MCF 10A (cell line): Measurements from ENCODE around the gene LGALS1. TPM values are rescaled to one million over a fixed set of nuclear protein-coding genes. Genes with fewer than 3 reads are reported as not detected.
"Not testable (repeated sequence)": the region's sequence is repeated elsewhere in the genome, so short reads cannot be mapped to it uniquely, and the experiment has no call there.

ENCODE experiments used
- BruUV-seq: library from RNA; stranded (reverse); fragments of 400-500 nt; replicated peaks from 2 replicates; lab custom pipeline; 2021; lab: Mats Ljungman, UMichigan
- CTCF ChIA-PET: fragments of 300-600 bp; sonication (Branson Sonifier 250); formaldehyde crosslinking; extraction: SDS; loops from one replicate; lab custom pipeline; 2021; ENCODE audit warnings: antibody characterized with exemption, inconsistent platforms; lab: Yijun Ruan, JAX
- POLR2A ChIA-PET: fragments of 300-600, 350-650 bp; sonication (Branson Sonifier 250); formaldehyde crosslinking; extraction: SDS; loops from one replicate; lab custom pipeline; 2020; ENCODE audit warnings: antibody characterized with exemption, inconsistent platforms; lab: Yijun Ruan, JAX
- DNase-seq: peaks from one replicate; pipeline ENCODE4 v3.0.0-alpha.2; 2018; ENCODE audit not compliant: unreplicated experiment
- H3K27ac Mint-ChIP-seq: one replicate; pipeline ENCODE4 v1.8.0; 2022; ENCODE audit warnings: mild to moderate bottlenecking, low read depth, mixed read lengths; ENCODE audit not compliant: unreplicated experiment
- H3K27me3 Mint-ChIP-seq: one replicate; pipeline ENCODE4 v1.8.0; 2022; ENCODE audit warnings: mixed read lengths; ENCODE audit not compliant: insufficient read depth, unreplicated experiment
- H3K36me3 Mint-ChIP-seq: one replicate; pipeline ENCODE4 v1.8.0; 2022; ENCODE audit warnings: mild to moderate bottlenecking, moderate library complexity, mixed read lengths; ENCODE audit not compliant: insufficient read depth, unreplicated experiment
- H3K4me1 Mint-ChIP-seq: one replicate; pipeline ENCODE4 v1.8.0; 2022; ENCODE audit warnings: mixed read lengths; ENCODE audit not compliant: insufficient read depth, unreplicated experiment
- H3K4me3 Mint-ChIP-seq: one replicate; pipeline ENCODE4 v1.8.0; 2022; ENCODE audit warnings: mild to moderate bottlenecking, moderate library complexity, mixed read lengths; ENCODE audit not compliant: unreplicated experiment
- H3K9me3 Mint-ChIP-seq: one replicate; pipeline ENCODE4 v1.8.0; 2022; ENCODE audit warnings: mixed read lengths; ENCODE audit not compliant: unreplicated experiment
- CTCF ChIP-seq: fragments of 200-600 bp; IDR thresholded peaks from one replicate; pipeline ENCODE4 v1.8.0; 2022; ENCODE audit warnings: antibody characterized with exemption, mild to moderate bottlenecking; ENCODE audit not compliant: unreplicated experiment
- intact Hi-C: fragments of 100-400 bp; cut with micrococcal nuclease; formaldehyde crosslinking; loops from 2 replicates; pipeline ENCODE4 v1.14.1; 2022
- total RNA-seq: library from RNA; stranded (reverse); gene quantifications from 2 replicates; pipeline ENCODE4 v1.2.3, GENCODE V29; 2022

LGALS1 gene
- total RNA-seq, 1 experiment from 2014 or later = 1,635 TPM

- TF ChIP-seq CTCF = no peak
- ChIA-PET CTCF (interaction anchor here (0.6 kb wide), 1 partner anchor 380 kb away, joined by 3 read pairs; no protein-coding TSS in a partner anchor), POLR2A (interaction anchor here (0.6 kb wide), 1 partner anchor 20 kb away, joined by 3 read pairs; no protein-coding TSS in a partner anchor)
- H3K4me3 Mint-ChIP-seq = no peak overlapping the region
- intact Hi-C loops = no loop called here
- H3K4me1 Mint-ChIP-seq = peaks cover 5% of the 10 kb centered on the region
- DNase-seq = no peak
- H3K9me3 Mint-ChIP-seq = no peaks in the 10 kb centered on the region
- BruUV-seq = no TSS peak
- H3K27ac Mint-ChIP-seq = no peak overlapping the region
- no peaks in the 10 kb centered on the region for H3K27me3 Mint-ChIP-seq
- H3K36me3 Mint-ChIP-seq = no peaks in the 10 kb centered on the region
Observed at GRCh38 chr22:37715760-37716159, 40.3 kb downstream of the LGALS1 start.

GRCh38 chr22:37716708-37717107 lies 41.3 kb downstream of the LGALS1 start:
- no peak overlapping the region for H3K4me3 Mint-ChIP-seq
- H3K36me3 Mint-ChIP-seq = no peaks in the 10 kb centered on the region
- TF ChIP-seq CTCF = no peak
- H3K4me1 Mint-ChIP-seq = peaks cover 5% of the 10 kb centered on the region
- DNase-seq = peak; percentile 41
- ChIA-PET CTCF (interaction anchor here (1.0 kb wide), 1 partner anchor 24 kb away, joined by 3 read pairs; no protein-coding TSS in a partner anchor), POLR2A (interaction anchor here (0.7 to 1.6 kb wide), 2 partner anchors 36 to 59 kb away, joined by 3 to 7 read pairs; partner anchors contain the start of gene PDXP)
- BruUV-seq = no TSS peak
- H3K9me3 Mint-ChIP-seq = no peaks in the 10 kb centered on the region
- no peak overlapping the region for H3K27ac Mint-ChIP-seq
- intact Hi-C loops = no loop called here
- H3K27me3 Mint-ChIP-seq = no peaks in the 10 kb centered on the region

GRCh38 chr22:37717235-37717634 lies 41.8 kb downstream of the LGALS1 start:
- POLR2A ChIA-PET = interaction anchor here (0.6 to 1.6 kb wide), 5 partner anchors 11 to 511 kb away, joined by 3 to 7 read pairs (median 4); partner anchors contain the start of gene PDXP
- H3K36me3 Mint-ChIP-seq, H3K27me3 Mint-ChIP-seq, intact Hi-C loops, H3K4me3 Mint-ChIP-seq, H3K27ac Mint-ChIP-seq, H3K4me1 Mint-ChIP-seq, H3K9me3 Mint-ChIP-seq, DNase-seq, BruUV-seq: not testable (repeated sequence)
- CTCF ChIA-PET = interaction anchor here (0.6 to 1.0 kb wide), 2 partner anchors 25 to 44 kb away, joined by 3 read pairs; no protein-coding TSS in a partner anchor

- H3K27me3 Mint-ChIP-seq, H3K9me3 Mint-ChIP-seq, BruUV-seq, H3K4me1 Mint-ChIP-seq, DNase-seq, intact Hi-C loops, H3K4me3 Mint-ChIP-seq, H3K36me3 Mint-ChIP-seq, H3K27ac Mint-ChIP-seq: not testable (repeated sequence)
- CTCF ChIA-PET = interaction anchor here (0.6 to 1.0 kb wide), 2 partner anchors 26 to 43 kb away, joined by 3 read pairs; no protein-coding TSS in a partner anchor
- POLR2A ChIA-PET = interaction anchor here (0.6 to 1.6 kb wide), 4 partner anchors 10 to 511 kb away, joined by 3 to 7 read pairs (median 4); partner anchors contain the start of gene PDXP
Observed at GRCh38 chr22:37717746-37718305, 42.4 kb downstream of the LGALS1 start.
